ENCODE results near the gene TMEM43. TPM values are rescaled to one million over a fixed set of nuclear protein-coding genes. Genes with fewer than 3 reads are reported as not detected.
"Not testable (repeated sequence)": the region's sequence is repeated elsewhere in the genome, so short reads cannot be mapped to it uniquely, and the experiment has no call there.

TMEM43 gene
- polyA plus RNA-seq, 10 donors, result 49.7 to 71.3 (median 57.8) TPM

DNA sequence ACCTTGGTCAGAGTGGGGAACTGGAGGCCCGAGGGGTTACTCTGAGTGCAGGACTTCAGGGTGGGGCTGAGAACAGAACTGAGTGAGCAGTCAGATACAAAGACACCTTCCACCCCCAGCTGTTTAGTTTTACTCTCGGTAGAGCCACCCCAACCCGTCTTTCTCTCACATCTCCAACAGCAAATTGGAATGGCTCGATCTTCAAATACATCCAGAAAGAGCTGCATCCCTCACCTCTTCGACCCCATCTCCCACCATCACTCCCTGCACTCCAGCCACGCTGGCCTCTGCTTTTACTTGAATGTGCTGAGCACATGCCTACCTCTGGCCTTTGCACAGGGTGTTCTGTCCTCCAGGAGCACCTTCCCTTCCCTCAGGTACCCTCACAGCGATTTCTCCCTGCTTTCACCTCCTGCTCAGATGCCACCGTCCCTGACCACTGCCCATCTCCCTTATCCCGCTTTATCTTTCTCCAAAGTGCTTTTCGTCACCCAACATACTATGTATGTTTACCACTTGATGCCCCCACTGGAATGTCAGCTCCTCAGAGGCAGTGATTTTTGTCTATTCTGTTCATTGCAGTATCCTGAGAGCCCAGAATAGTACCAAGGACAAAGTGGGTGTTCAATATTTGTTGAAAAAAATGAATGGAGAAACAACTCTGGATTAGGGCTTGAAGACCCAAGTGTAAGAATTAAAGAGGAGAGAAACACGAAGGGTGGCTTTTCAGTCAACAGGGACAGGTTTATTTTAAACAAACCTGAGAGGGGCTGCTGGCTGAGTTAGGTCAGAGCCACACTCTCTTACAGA, 4.5 kb upstream of the TMEM43 start:
- DNase-seq, result no peak

DNA sequence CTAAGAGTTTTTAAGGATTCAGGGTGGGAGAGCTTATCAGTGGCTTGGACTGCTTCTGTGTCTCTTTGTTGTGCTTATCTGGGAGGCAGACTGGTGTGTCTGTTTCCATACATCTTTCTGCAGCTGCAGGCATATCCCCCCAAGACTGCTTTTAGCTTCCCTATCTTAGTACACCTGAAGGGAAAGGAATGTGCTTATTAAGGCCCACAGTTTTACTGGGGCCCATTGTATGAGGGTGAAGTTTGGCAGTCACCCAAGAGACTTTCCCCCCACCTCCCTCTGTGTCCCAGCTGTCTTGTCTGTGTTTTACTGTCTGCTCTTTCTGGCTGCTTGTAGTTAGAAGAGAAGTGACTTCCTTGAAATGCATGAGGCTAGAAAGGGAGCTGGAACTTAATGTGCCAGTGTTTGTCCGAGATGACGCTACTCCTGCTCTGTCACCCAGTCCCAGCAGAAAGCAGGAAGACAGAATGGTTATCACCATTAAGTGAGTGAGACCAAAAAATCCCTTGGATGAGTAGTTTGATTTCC, 3.9 kb upstream of the TMEM43 start:
- not testable (repeated sequence) for DNase-seq

- DNase-seq, result no peak
Observed at GRCh38 chr3:14121859-14122258, 3.0 kb upstream of the TMEM43 start.

- DNase-seq, result no peak
Observed at GRCh38 chr3:14122301-14122700, 2.6 kb upstream of the TMEM43 start.

GRCh38 chr3:14123308-14124222, 1.3 kb upstream of the TMEM43 start:
- DNase-seq, result no peak

DNA sequence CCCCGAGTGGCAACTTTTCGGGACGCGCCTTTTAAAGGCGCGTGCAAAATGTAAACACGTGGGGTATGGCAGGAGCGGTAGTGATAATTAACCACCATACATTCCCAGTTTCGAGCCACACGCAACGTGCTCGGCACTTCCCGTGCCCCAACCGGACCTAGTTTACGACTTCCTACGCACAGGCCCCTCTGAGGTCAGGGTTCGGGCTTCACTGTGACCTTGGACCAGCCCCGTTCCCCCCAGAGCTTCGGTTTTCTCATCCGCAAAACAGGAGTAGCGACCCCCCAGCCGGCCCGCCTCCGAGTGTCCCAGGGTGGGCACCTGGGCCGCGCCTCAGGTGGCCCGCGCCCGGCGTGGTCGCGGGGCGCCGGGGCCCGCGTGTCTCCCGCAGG, 633 bp upstream of the TMEM43 start:
- DNase-seq, result peak in 2 of 3 donors; percentile 50 to 66

- peak in 2 of 3 donors; percentile 61 to 91 for DNase-seq
Observed at GRCh38 chr3:14125193-14126016, 553 bp downstream of the TMEM43 start.

DNA sequence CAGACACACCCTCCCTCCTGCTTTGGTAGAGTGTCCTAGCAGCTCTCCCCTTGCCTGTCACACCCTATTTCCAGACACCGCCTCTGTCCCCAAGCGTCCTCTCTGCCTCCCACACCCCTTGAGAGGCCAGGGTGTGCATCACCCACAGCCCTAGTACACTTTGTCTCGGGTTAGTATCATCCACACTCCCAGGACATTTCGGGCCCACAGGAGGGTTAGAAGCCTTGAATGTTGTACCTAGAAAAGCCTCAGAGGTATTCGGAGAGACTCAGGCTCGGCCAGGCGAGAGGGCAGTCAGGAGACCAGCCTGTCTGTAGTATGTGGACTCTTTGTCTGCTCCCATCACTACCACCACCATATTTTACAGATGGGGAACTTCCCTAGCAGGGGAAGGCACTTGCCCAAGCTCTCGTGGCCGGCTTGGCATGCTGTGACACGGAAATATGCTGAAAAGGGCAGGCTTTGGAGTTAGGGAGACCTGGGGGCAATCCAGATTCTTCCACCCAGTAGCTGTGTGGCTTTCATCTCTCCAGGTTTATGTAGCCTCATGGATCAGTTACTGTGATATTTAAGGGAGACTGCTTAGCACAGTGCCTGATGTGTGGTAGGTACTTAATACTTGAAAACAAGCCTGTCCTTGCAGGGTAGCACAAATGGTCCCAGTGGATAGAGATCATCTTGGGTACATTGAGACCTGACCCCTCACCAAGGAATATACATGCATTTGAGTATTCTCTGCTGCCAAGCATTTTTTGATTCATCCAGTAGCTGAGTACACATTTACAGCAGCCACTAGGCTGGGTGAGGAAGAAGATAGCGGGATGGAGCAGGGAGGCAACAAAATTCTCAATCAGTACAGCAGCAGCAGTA, 1.4 kb downstream of the TMEM43 start:
- no peak for DNase-seq

- no peak for DNase-seq
Observed at GRCh38 chr3:14126887-14127505, 2.1 kb downstream of the TMEM43 start.

DNA sequence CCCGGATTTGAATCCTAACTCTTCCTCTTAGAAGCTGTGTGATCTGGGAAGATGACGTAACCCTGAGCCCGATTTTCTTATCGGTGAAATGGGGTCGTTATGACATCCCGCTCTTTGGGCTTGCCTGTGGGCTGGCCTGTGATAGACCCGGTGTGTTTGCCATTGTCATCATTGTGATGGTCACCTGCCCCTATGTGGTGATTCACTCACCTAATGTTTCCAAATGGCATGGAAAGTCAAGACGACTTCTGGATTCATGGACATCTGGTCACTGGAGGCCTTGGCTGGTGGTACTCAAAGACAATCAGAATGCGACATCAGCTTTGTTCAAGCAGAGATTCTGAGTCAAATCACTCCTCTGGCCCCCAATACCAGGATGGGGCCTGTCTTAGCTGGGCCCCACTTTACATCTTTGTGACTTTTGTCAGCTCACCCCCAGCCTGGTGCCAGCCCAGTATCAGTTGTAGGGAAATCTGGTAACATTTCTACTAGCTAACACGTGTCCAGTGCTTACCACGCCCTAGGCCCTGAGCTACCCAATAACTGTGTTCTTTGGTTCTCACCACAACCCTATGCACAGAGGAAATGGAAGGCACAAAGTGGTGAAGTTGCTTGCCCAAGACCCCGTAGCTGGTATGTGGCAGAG, 2.8 kb downstream of the TMEM43 start:
- no peak for DNase-seq

- no peak for DNase-seq
Observed at GRCh38 chr3:14128724-14129123, 3.9 kb downstream of the TMEM43 start.

DNA sequence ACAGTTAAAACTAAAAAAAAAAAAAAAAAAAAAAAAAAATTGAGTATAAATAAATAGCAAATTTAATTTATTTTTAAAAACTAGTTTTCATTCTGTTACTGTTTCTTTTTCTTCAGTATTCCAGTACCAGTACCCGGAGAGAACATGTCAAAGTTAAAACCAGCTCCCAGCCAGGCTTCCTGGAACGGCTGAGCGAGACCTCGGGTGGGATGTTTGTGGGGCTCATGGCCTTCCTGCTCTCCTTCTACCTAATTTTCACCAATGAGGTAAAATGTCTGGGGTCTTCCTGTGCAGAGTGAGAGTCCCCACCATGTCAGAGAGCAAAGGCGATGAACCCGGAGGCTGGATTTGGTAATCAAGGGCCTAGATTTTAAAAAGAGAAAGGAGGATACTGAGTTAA, 4.4 kb downstream of the TMEM43 start:
- no peak for DNase-seq

- DNase-seq, result no peak
Observed at GRCh38 chr3:14130230-14130629, 5.4 kb downstream of the TMEM43 start.

DNA sequence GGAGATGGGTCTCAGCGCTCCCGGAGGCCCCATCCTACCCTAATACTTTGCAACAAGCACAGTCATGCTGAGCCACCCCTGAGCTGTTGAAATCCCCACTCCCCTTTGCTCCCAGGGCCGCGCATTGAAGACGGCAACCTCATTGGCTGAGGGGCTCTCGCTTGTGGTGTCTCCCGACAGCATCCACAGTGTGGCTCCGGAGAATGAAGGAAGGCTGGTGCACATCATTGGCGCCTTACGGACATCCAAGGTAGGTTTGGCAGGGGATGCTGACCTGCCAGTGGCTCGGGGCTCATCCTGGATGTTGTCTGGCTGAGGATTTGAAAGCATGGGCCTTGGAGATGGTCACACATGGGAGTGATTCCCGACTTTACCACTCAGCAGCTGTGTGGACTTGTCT, 5.9 kb downstream of the TMEM43 start:
- DNase-seq, result no peak

- no peak for DNase-seq
Observed at GRCh38 chr3:14131134-14131533, 6.3 kb downstream of the TMEM43 start.

DNA sequence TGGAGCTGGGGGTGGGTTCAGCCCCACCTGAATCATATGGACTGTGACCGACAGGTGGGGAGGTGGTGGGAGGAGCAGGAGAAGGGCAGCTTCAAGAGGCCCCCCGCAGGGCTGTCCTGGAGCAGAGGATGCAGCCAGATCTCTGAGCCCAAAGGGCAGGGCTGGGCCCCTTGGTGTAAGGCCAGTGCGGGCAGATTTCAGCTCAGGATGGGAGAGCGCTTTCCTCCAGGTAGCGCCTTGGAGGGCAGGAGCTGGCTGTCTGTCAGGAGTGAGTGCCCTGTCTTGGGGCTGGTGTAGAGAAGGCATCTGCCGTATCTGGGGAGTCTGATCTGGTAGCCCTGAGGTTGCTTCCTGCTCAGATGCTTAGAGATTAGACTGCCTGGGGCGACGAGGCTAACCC, 7.3 kb downstream of the TMEM43 start:
- DNase-seq, result no peak

GRCh38 chr3:14132689-14133088, 7.8 kb downstream of the TMEM43 start:
- no peak for DNase-seq

GRCh38 chr3:14133188-14133800, 8.4 kb downstream of the TMEM43 start:
- DNase-seq, result no peak

DNA sequence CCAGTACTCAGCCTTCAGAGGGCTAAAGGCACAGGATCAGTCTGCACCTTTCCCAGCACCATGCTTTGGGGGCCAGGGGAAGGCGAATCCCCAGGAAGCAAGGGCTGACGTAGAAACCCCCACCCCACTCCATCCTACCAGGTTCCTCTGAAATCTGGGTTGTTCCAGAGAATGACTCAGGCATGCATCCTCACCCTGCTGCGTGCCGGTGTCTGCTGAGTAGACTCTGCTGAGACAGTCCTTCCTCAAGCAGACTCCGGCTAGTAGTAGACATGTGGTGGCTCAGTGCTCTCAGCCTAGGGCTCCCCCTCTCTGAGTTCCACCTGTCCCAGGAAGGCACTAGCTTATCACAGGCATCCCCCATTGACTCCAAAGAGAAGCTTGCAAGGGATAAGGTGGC, 9.0 kb downstream of the TMEM43 start:
- DNase-seq, result no peak

Measured in muscle of back (tissue), 11 donors.